H1 (cell line): ENCODE data around the gene PKP3. TPM values are rescaled to one million over a fixed set of nuclear protein-coding genes. Genes with fewer than 3 reads are reported as not detected.
A peak's percentile ranks its signal among the peaks of the same experiment; 100 is the strongest.

Experiments used
- CTCF ChIA-PET: fragments of 300-600 bp; sonication (Branson Sonifier 250); formaldehyde crosslinking; loops from one replicate; lab custom pipeline; 2021; ENCODE audit not compliant: partially characterized antibody; lab: Charles Lee
- POLR2A ChIA-PET: fragments of 300-600 bp; sonication (Branson Sonifier 250); formaldehyde crosslinking; loops from one replicate; lab custom pipeline; 2021; ENCODE audit warnings: inconsistent platforms; ENCODE audit not compliant: partially characterized antibody; lab: Charles Lee
- DNase-seq, 2 experiments: peaks; one replicate each; pipeline versions ENCODE4 v3.0.0 to v3.0.0-alpha.2; 2010 to 2022; ENCODE audit warnings: low spot score in 2 of 2, low read depth in 1 of 2, mixed read lengths in 1 of 2
- FAIRE-seq: peaks from 2 replicates; lab custom pipeline; 2011; peaks lifted over from hg19 to GRCh38; lab: Jason Lieb, UNC
- H2AFZ ChIP-seq: 2 replicates; pipeline ENCODE4 v1.8.1; 2012; ENCODE audit warnings: low read length, inconsistent platforms
- H2AK5ac ChIP-seq: 2 replicates; pipeline ENCODE4 v1.6.1; 2013; ENCODE audit warnings: low read depth, low read length
- H2BK120ac ChIP-seq: replicated peaks from 2 replicates; pipeline ENCODE3; 2013; ENCODE audit warnings: low read depth, low read length, inconsistent platforms
- H2BK12ac ChIP-seq: 2 replicates; pipeline ENCODE4 v1.6.1; 2013; ENCODE audit warnings: low read depth, low read length
- H2BK15ac ChIP-seq: 2 replicates; pipeline ENCODE4 v1.6.1; 2013; ENCODE audit warnings: low read length
- H2BK20ac ChIP-seq: 2 replicates; pipeline ENCODE4 v1.6.1; 2013; ENCODE audit warnings: low read length
- H2BK5ac ChIP-seq: 2 replicates; pipeline ENCODE4 v1.6.1; 2013; ENCODE audit warnings: low read depth, low read length
- H3K14ac ChIP-seq: 2 replicates; pipeline ENCODE4 v1.6.1; 2013; ENCODE audit warnings: inconsistent platforms; ENCODE audit not compliant: insufficient read length
- H3K18ac ChIP-seq: 2 replicates; pipeline ENCODE4 v1.6.1; 2013; ENCODE audit warnings: low read length; ENCODE audit errors: extremely low read depth
- H3K23ac ChIP-seq: 2 replicates; pipeline ENCODE4 v1.6.1; 2013; ENCODE audit warnings: inconsistent platforms; ENCODE audit not compliant: insufficient read length
- H3K23me2 ChIP-seq: 2 replicates; pipeline ENCODE4 v1.6.1; 2013; ENCODE audit warnings: low read depth, low read length
- H3K27ac ChIP-seq: 2 replicates; pipeline ENCODE4 v1.6.1; 2011; ENCODE audit warnings: low read depth, low read length, inconsistent platforms
- H3K27me3 ChIP-seq, 4 experiments: replicated peaks in 1 of 4; 1 replicate in 1 of 4; 2 replicates in 3 of 4; pipeline versions ENCODE4 v1.6.1 to v1.8.1; 2011 to 2013; ENCODE audit warnings: low read length in 3 of 4, mild to moderate bottlenecking in 3 of 4, inconsistent platforms in 2 of 4, mixed read lengths in 2 of 4, moderate library complexity in 1 of 4; ENCODE audit not compliant: control insufficient read depth in 3 of 4, insufficient read depth in 3 of 4; ENCODE audit errors: extremely low read depth in 1 of 4
- H3K36me3 ChIP-seq, 4 experiments: 2 replicates each; pipeline versions ENCODE4 v1.6.1 to v1.8.1; 2011 to 2013; ENCODE audit warnings: mild to moderate bottlenecking in 4 of 4, low read length in 3 of 4, moderate library complexity in 2 of 4, control low read depth in 1 of 4, inconsistent platforms in 1 of 4; ENCODE audit not compliant: insufficient read depth in 4 of 4, control insufficient read depth in 2 of 4
- H3K4ac ChIP-seq: replicated peaks from 2 replicates; pipeline ENCODE3; 2013; ENCODE audit warnings: low read length, low read depth, mixed read lengths, inconsistent platforms; ENCODE audit not compliant: insufficient read length
- H3K4me1 ChIP-seq, 4 experiments: replicated peaks in 1 of 4; 1 replicate in 1 of 4; 2 replicates in 3 of 4; pipeline versions ENCODE4 v1.6.1 to v1.8.1; 2011 to 2013; ENCODE audit warnings: low read length in 3 of 4, inconsistent platforms in 2 of 4, mixed read lengths in 1 of 4; ENCODE audit not compliant: insufficient read depth in 4 of 4, control insufficient read depth in 3 of 4
- H3K4me2 ChIP-seq, 2 experiments: 2 replicates each; pipeline versions ENCODE4 v1.6.1 to v1.8.1; 2011 to 2013; ENCODE audit warnings: low read depth in 2 of 2, low read length in 2 of 2, control low read depth in 1 of 2, inconsistent platforms in 1 of 2, mild to moderate bottlenecking in 1 of 2; ENCODE audit not compliant: insufficient read depth in 1 of 2
- H3K4me3 ChIP-seq, 4 experiments: fragments of 200-600, 300-600 bp in 1 of 4; sonication (generic), shearing (Covaris generic), sonication (Bioruptor Twin) in 1 of 4; 2 replicates each; pipeline versions ENCODE4 v1.5.1 to v1.8.1; 2011 to 2016; ENCODE audit warnings: low read length in 4 of 4, low read depth in 3 of 4, control low read depth in 2 of 4, inconsistent platforms in 2 of 4, mild to moderate bottlenecking in 2 of 4, mixed read lengths in 1 of 4, moderate library complexity in 1 of 4; ENCODE audit not compliant: insufficient read depth in 2 of 4; ENCODE audit errors: extremely low read depth in 1 of 4
- H3K56ac ChIP-seq: replicated peaks from 2 replicates; pipeline ENCODE3; 2013; ENCODE audit warnings: low read depth, mild to moderate bottlenecking, mixed read lengths, low read length, inconsistent platforms; ENCODE audit not compliant: insufficient read length
- H3K79me1 ChIP-seq: 2 replicates; pipeline ENCODE4 v1.6.1; 2013; ENCODE audit warnings: low read depth, low read length, control low read depth
- H3K79me2 ChIP-seq, 2 experiments: 2 replicates each; pipeline versions ENCODE4 v1.6.1 to v1.8.1; 2012 to 2013; ENCODE audit warnings: low read length in 2 of 2, mild to moderate bottlenecking in 2 of 2, inconsistent platforms in 1 of 2; ENCODE audit not compliant: insufficient read depth in 2 of 2, control insufficient read depth in 1 of 2
- H3K9ac ChIP-seq, 4 experiments: replicated peaks in 1 of 4; 1 replicate in 1 of 4; 2 replicates in 3 of 4; pipeline versions ENCODE4 v1.6.1 to v1.8.1; 2011 to 2013; ENCODE audit warnings: low read depth in 3 of 4, low read length in 3 of 4, control low read depth in 2 of 4, mild to moderate bottlenecking in 2 of 4, moderate library complexity in 2 of 4, inconsistent platforms in 1 of 4; ENCODE audit errors: extremely low read depth in 1 of 4
- H3K9me3 ChIP-seq, 2 experiments: 2 replicates each; pipeline versions ENCODE4 v1.6.1 to v1.8.1; 2012 to 2013; ENCODE audit warnings: mild to moderate bottlenecking in 2 of 2, moderate library complexity in 2 of 2, control low read depth in 1 of 2, inconsistent platforms in 1 of 2, low read depth in 1 of 2, low read length in 1 of 2, mixed read lengths in 1 of 2; ENCODE audit not compliant: insufficient read depth in 2 of 2
- H4K20me1 ChIP-seq, 2 experiments: replicated peaks in 1 of 2; 2 replicates each; pipeline versions ENCODE3 to v1.8.1; 2011 to 2013; ENCODE audit warnings: inconsistent platforms in 2 of 2, low read length in 2 of 2, mild to moderate bottlenecking in 1 of 2; ENCODE audit not compliant: insufficient read depth in 2 of 2, control insufficient read depth in 1 of 2
- H4K5ac ChIP-seq: 2 replicates; pipeline ENCODE4 v1.6.1; 2013; ENCODE audit warnings: low read length, low read depth, mixed read lengths, inconsistent platforms; ENCODE audit not compliant: insufficient read length
- H4K8ac ChIP-seq: 2 replicates; pipeline ENCODE4 v1.8.0; 2013; ENCODE audit warnings: mild to moderate bottlenecking, moderate library complexity, low read length, inconsistent platforms; ENCODE audit not compliant: insufficient read depth; ENCODE audit errors: extremely low read depth
- H4K91ac ChIP-seq: replicated peaks from 2 replicates; pipeline ENCODE3; 2013; ENCODE audit warnings: low read length, mixed read lengths, inconsistent platforms; ENCODE audit not compliant: insufficient read length
- POLR2AphosphoS5 ChIP-seq: IDR thresholded peaks from 2 replicates; pipeline ENCODE4 v1.6.1; 2011; ENCODE audit warnings: low read depth, low read length
- SP4 ChIP-seq: IDR thresholded peaks from 2 replicates; pipeline ENCODE4 v1.6.1; 2012; ENCODE audit warnings: low read length, inconsistent platforms
- TAF1 ChIP-seq: IDR thresholded peaks from 2 replicates; pipeline ENCODE4 v1.6.1; 2011; ENCODE audit warnings: mild to moderate bottlenecking, low read depth, low read length
- WGBS, 2 experiments: shearing (Covaris generic) in 1 of 2; methylation state at CpG; one replicate each; pipeline versions ENCODE4 v1.1.6 to v1.1.7; 2013 to 2015; ENCODE audit warnings: low lambda C conversion rate in 2 of 2, mixed read lengths in 2 of 2, inconsistent platforms in 1 of 2, low coverage in 1 of 2, missing lambda C conversion rate in 1 of 2; ENCODE audit not compliant: insufficient replicate concordance in 2 of 2, insufficient coverage in 1 of 2, insufficient read length in 1 of 2; ENCODE audit errors: extremely low coverage in 1 of 2, missing lambda C conversion rate in 1 of 2; 5-methylcytosine and 5-hydroxymethylcytosine counted together
- polyA plus RNA-seq, 7 experiments: library from polyadenylated mRNA; depleted of rRNA in 3 of 7; stranded (reverse) in 5 of 7; unstranded in 2 of 7; fragments of >200 nt in 5 of 7; fragments of 200-250 nt in 2 of 7; gene quantifications; 1 replicate in 5 of 7; 2 replicates in 1 of 7; 4 replicates in 1 of 7; pipeline versions ENCODE4 v1.2.1 to v1.2.3, GENCODE V29; 2011 to 2013; ENCODE audit warnings: missing spikeins in 2 of 7, mixed read lengths in 2 of 7
- total RNA-seq: library from RNA; stranded (reverse); fragmentation: NEBNext Ultra II Directional; extraction: Animal tissue kit (Norgen Biotek cat#: 25700); gene quantifications from 2 replicates; pipeline ENCODE4 v1.2.1, GENCODE V29; 2021
- TF ChIP-seq, protein P1 (sequence below): IDR thresholded peaks from 2 replicates; pipeline ENCODE4 v1.6.1; 2012; ENCODE audit warnings: inconsistent platforms

The PKP3 gene
- total and polyA plus RNA-seq, 2 of the 8 experiments (the other 6 are each of a cell fraction or from before 2014, with no cell fraction given): 16.7 to 28.7 TPM

DNA sequence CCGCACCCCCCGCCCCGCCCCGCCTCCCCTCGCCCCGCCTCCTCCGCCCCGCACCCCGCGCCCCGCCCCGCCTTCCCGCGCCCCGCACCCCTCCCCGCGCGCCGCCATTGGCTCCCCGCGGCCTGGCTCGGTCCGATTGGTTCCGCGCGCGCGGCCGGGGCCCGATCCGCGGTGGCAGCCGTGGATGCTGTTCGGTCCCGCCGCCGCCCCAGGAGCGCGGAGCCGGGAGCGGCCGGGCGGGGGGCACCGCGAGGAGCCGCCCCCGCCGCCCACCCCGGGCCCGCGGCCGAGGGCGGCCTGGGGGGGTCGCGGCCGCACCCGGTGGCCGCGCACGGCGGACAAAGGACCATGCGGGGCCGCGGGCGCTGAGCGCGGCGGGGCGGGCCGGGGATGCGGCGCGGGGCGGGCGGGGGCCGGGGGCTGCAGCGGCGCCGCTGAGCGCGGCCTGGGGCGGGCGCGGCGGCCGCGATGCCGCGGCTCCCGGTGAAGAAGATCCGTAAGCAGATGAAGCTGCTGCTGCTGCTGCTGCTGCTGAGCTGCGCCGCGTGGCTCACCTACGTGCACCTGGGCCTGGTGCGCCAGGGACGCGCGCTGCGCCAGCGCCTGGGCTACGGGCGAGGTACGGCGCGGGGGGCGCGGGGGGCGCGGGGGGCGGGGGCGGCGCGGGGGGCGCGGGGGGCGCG, 24.5 kb upstream of the PKP3 start, which contains the start of gene B4GALNT4:
TSS of gene B4GALNT4 (plus strand) at position 164 of the 683 bp plus-strand sequence. CDS start at position 469, 305 bp downstream.
- peak within 1 kb of the TSS; percentile 6 for H2BK120ac ChIP-seq
- DNase-seq: no peak
- CTCF ChIA-PET: interaction anchor here (0.6 to 13.4 kb wide), 6 partner anchors 42 to 160 kb away, joined by 3 to 212 read pairs (median 4); partner anchors contain the start of gene PTDSS2
- H3K4me3 ChIP-seq: peak within 1 kb of the TSS; percentile 70 to 78 (median 74)
- no peak within 1 kb of the TSS for H3K14ac ChIP-seq
- peak within 1 kb of the TSS; percentile 52; the same call in 1 of the 2 replicates for H2BK5ac ChIP-seq
- peaks cover 0 to 2% of the 10 kb centered on the region in 2 experiments for H4K20me1 ChIP-seq
- TF ChIP-seq SP4: no peak
- peak; percentile 78 for TF ChIP-seq POLR2AphosphoS5
- TF ChIP-seq, protein P1, sequence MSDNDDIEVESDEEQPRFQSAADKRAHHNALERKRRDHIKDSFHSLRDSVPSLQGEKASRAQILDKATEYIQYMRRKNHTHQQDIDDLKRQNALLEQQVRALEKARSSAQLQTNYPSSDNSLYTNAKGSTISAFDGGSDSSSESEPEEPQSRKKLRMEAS: peak; percentile 81
- 0 out of 2 replicates have a peak, but pooled peaks have one; percentile 35 for TF ChIP-seq TAF1
- TF ChIP-seq, all 59 proteins: peak for 3
- H3K23me2 ChIP-seq: peaks cover 3% of the 10 kb centered on the region; the same call in 1 of the 2 replicates
- H4K5ac ChIP-seq: peak within 1 kb of the TSS; percentile 56
- peak within 1 kb of the TSS; percentile 87 for H3K18ac ChIP-seq
- H3K4me1 ChIP-seq: peaks cover 0 to 10% (median 6%) of the 10 kb centered on the region in 4 experiments; a peak in 6 of 7 replicates
- peak within 1 kb of the TSS; percentile 78 for H3K4ac ChIP-seq
- H4K8ac ChIP-seq: peak within 1 kb of the TSS; percentile 83
- H2BK12ac ChIP-seq: peak within 1 kb of the TSS; percentile 96; the same call in 1 of the 2 replicates
- H3K79me1 ChIP-seq: peaks cover 7% of the 10 kb centered on the region
- peak within 1 kb of the TSS; percentile 79 to 85 for H3K4me2 ChIP-seq
- H3K27ac ChIP-seq: peak within 1 kb of the TSS; percentile 45
- no peak within 1 kb of the TSS for H2AFZ ChIP-seq
- H2BK15ac ChIP-seq: peak within 1 kb of the TSS; percentile 95; the same call in 1 of the 2 replicates
- 2% methylated on average over 10 of the region's 118 CpGs; no CpG with 5 or more reads in 1 of the 2 experiments for WGBS, 2 experiments
- no peak within 1 kb of the TSS for H3K23ac ChIP-seq
- H2BK20ac ChIP-seq: no peak within 1 kb of the TSS
- 0 out of 2 replicates have a peak within 1 kb of the TSS, but pooled peaks have one; percentile 57 for H2AK5ac ChIP-seq
- peak within 1 kb of the TSS; percentile 87 for H4K91ac ChIP-seq
- peaks cover 0 to 15% of the 10 kb centered on the region in 2 experiments; a peak in 1 of 4 replicates for H3K79me2 ChIP-seq
- FAIRE-seq: no peak
- H3K36me3 ChIP-seq: peaks cover 11 to 21% (median 15%) of the 10 kb centered on the region in 4 experiments; a peak in 7 of 8 replicates
- peaks cover 0 to under 1% (median under 1%) of the 10 kb centered on the region in 4 experiments; a peak in 1 of 7 replicates for H3K27me3 ChIP-seq
- H3K56ac ChIP-seq: no peak within 1 kb of the TSS
- POLR2A ChIA-PET: interaction anchor here (0.9 to 3.4 kb wide), 19 partner anchors 11 to 165 kb away, joined by 3 to 19 read pairs (median 5); partner anchors contain the start of gene PTDSS2
- H3K9ac ChIP-seq: peak within 1 kb of the TSS; percentile 58 to 82 (median 64)
- H3K9me3 ChIP-seq: no peaks in the 10 kb centered on the region
